Hepatocyte (in vitro differentiated cells): ENCODE results near the gene NDUFA11. TPM values are rescaled to one million over a fixed set of nuclear protein-coding genes. Genes with fewer than 3 reads are reported as not detected.

Experiments
- DNase-seq: peaks from one replicate; pipeline ENCODE4 v3.0.0-alpha.2; 2016; ENCODE audit warnings: low spot score
- H2AFZ ChIP-seq: fragments of 200-600 bp; sonication (generic); 2 replicates; pipeline ENCODE4 v1.6.0; 2016; ENCODE audit warnings: antibody characterized with exemption, mild to moderate bottlenecking
- H3K27ac ChIP-seq: fragments of 200-600 bp; sonication (generic); 2 replicates; pipeline ENCODE4 v1.5.1; 2016; ENCODE audit warnings: mild to moderate bottlenecking
- H3K27me3 ChIP-seq: fragments of 200-600 bp; sonication (generic); 2 replicates; pipeline ENCODE4 v1.6.1; 2016
- H3K36me3 ChIP-seq: fragments of 200-600 bp; sonication (generic); replicated peaks from 2 replicates; pipeline ENCODE4 v1.5.1; 2016; ENCODE audit warnings: low read depth; ENCODE audit not compliant: insufficient read depth
- H3K4me1 ChIP-seq: fragments of 200-600 bp; sonication (generic); 2 replicates; pipeline ENCODE4 v1.5.1; 2016; ENCODE audit warnings: mild to moderate bottlenecking, moderate library complexity; ENCODE audit not compliant: insufficient read depth
- H3K4me2 ChIP-seq: fragments of 200-600 bp; sonication (generic); 2 replicates; pipeline ENCODE4 v1.6.0; 2016
- H3K4me3 ChIP-seq: fragments of 200-600 bp; sonication (generic); 2 replicates; pipeline ENCODE4 v1.5.1; 2016; ENCODE audit warnings: mild to moderate bottlenecking
- H3K79me2 ChIP-seq: fragments of 200-600 bp; sonication (generic); 2 replicates; pipeline ENCODE4 v1.6.0; 2017; ENCODE audit warnings: mild to moderate bottlenecking
- H3K9me2 ChIP-seq: fragments of 200-600 bp; sonication (generic); replicated peaks from 2 replicates; pipeline ENCODE4 v1.6.0; 2017; ENCODE audit warnings: mild to moderate bottlenecking; ENCODE audit not compliant: insufficient read depth
- H3K9me3 ChIP-seq: fragments of 200-600 bp; sonication (generic); 2 replicates; pipeline ENCODE4 v1.5.1; 2016; ENCODE audit warnings: low read depth, mild to moderate bottlenecking
- H4K20me1 ChIP-seq: fragments of 200-600 bp; sonication (generic); 2 replicates; pipeline ENCODE4 v1.6.0; 2016; ENCODE audit warnings: mild to moderate bottlenecking; ENCODE audit not compliant: insufficient read depth, poor library complexity, severe bottlenecking
- EZH2 ChIP-seq: fragments of 200-600 bp; sonication (generic); IDR thresholded peaks from 2 replicates; pipeline ENCODE4 v1.6.1; 2016; ENCODE audit warnings: antibody characterized with exemption, mild to moderate bottlenecking, borderline replicate concordance
- EZH2phosphoT487 ChIP-seq: fragments of 200-600 bp; sonication (generic); IDR thresholded peaks from one replicate; pipeline ENCODE4 v1.6.1; 2018; ENCODE audit warnings: antibody characterized with exemption, mild to moderate bottlenecking, low read depth, moderate library complexity; ENCODE audit not compliant: unreplicated experiment, severe bottlenecking
- WGBS: methylation state at CpG from one replicate; pipeline ENCODE4 v1.1.6; 2016; ENCODE audit warnings: low lambda C conversion rate; ENCODE audit errors: missing lambda C conversion rate; 5-methylcytosine and 5-hydroxymethylcytosine counted together
- polyA plus RNA-seq: library from polyadenylated mRNA; unstranded; fragments of >200 nt; fragmentation: Nextera tagmentation; extraction: Ambion mirVana; gene quantifications from 2 replicates; pipeline ENCODE4 v1.2.1, GENCODE V29; 2016
- total RNA-seq: library from RNA; depleted of rRNA; stranded (reverse); fragments of >200 nt; gene quantifications from 2 replicates; pipeline ENCODE4 v1.2.3, GENCODE V29; 2014
- TF ChIP-seq, protein P1 (sequence below): fragments of 200-600 bp; sonication (generic); IDR thresholded peaks from 2 replicates; pipeline ENCODE4 v1.5.1; 2016; ENCODE audit warnings: antibody characterized with exemption, mild to moderate bottlenecking; ENCODE audit not compliant: poor library complexity

The NDUFA11 gene
- total and polyA plus RNA-seq, 2 experiments from 2014 or later, result 158 to 441 TPM

- H3K4me2 ChIP-seq, result no peak overlapping the region
- H4K20me1 ChIP-seq, result peaks cover 25% of the 10 kb centered on the region
- H3K36me3 ChIP-seq, result no peaks in the 10 kb centered on the region
- H3K27ac ChIP-seq, result no peak overlapping the region
- DNase-seq, result no peak
- H3K4me3 ChIP-seq, result no peak overlapping the region
- H3K9me3 ChIP-seq, result no peaks in the 10 kb centered on the region
- H3K79me2 ChIP-seq, result peaks cover 61% of the 10 kb centered on the region
- no peaks in the 10 kb centered on the region for H3K27me3 ChIP-seq
- H3K9me2 ChIP-seq, result no peaks in the 10 kb centered on the region
- WGBS, result 97% methylated on average over 7 of the region's 8 CpGs
- H3K4me1 ChIP-seq, result peaks cover 5% of the 10 kb centered on the region
- no peak for TF ChIP-seq EZH2phosphoT487
- no peak for TF ChIP-seq EZH2
- TF ChIP-seq, protein P1, sequence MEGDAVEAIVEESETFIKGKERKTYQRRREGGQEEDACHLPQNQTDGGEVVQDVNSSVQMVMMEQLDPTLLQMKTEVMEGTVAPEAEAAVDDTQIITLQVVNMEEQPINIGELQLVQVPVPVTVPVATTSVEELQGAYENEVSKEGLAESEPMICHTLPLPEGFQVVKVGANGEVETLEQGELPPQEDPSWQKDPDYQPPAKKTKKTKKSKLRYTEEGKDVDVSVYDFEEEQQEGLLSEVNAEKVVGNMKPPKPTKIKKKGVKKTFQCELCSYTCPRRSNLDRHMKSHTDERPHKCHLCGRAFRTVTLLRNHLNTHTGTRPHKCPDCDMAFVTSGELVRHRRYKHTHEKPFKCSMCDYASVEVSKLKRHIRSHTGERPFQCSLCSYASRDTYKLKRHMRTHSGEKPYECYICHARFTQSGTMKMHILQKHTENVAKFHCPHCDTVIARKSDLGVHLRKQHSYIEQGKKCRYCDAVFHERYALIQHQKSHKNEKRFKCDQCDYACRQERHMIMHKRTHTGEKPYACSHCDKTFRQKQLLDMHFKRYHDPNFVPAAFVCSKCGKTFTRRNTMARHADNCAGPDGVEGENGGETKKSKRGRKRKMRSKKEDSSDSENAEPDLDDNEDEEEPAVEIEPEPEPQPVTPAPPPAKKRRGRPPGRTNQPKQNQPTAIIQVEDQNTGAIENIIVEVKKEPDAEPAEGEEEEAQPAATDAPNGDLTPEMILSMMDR, result no peak
- H2AFZ ChIP-seq, result no peak overlapping the region
These were observed 2.6 kb downstream of the NDUFA11 start for GRCh38 chr19:5900976-5901375.

GRCh38 chr19:5899728-5900526, 3.7 kb downstream of the NDUFA11 start:
- peaks cover 25% of the 10 kb centered on the region for H4K20me1 ChIP-seq
- H3K27me3 ChIP-seq, result no peaks in the 10 kb centered on the region
- no peaks in the 10 kb centered on the region for H3K9me2 ChIP-seq
- peaks cover 5% of the 10 kb centered on the region for H3K4me1 ChIP-seq
- TF ChIP-seq, protein P1, result no peak
- TF ChIP-seq EZH2phosphoT487 (no peak), EZH2 (no peak)
- H3K4me3 ChIP-seq, result no peak overlapping the region
- no peak overlapping the region for H3K27ac ChIP-seq
- peaks cover 52% of the 10 kb centered on the region for H3K79me2 ChIP-seq
- H3K9me3 ChIP-seq, result no peaks in the 10 kb centered on the region
- H2AFZ ChIP-seq, result no peak overlapping the region
- WGBS, result over 99% methylated on average over 10 of the region's 13 CpGs
- no peak for DNase-seq
- no peaks in the 10 kb centered on the region for H3K36me3 ChIP-seq
- no peak overlapping the region for H3K4me2 ChIP-seq

GRCh38 chr19:5897189-5897969, 6.2 kb downstream of the NDUFA11 start:
- peaks cover 25% of the 10 kb centered on the region for H4K20me1 ChIP-seq

More at GRCh38 chr19:5897189-5897969, 6.2 kb downstream of the NDUFA11 start:
- peaks cover 40% of the 10 kb centered on the region for H3K79me2 ChIP-seq
- TF ChIP-seq EZH2phosphoT487 (no peak), EZH2 (no peak)
- TF ChIP-seq, protein P1, result no peak
- peaks cover 5% of the 10 kb centered on the region for H3K4me1 ChIP-seq
- no peaks in the 10 kb centered on the region for H3K9me2 ChIP-seq
- H3K9me3 ChIP-seq, result no peaks in the 10 kb centered on the region
- no peak overlapping the region for H2AFZ ChIP-seq
- WGBS, result 95% methylated on average over 28 of the region's 30 CpGs
- no peak overlapping the region for H3K4me3 ChIP-seq
- DNase-seq, result no peak
- H3K4me2 ChIP-seq, result no peak overlapping the region
- no peak overlapping the region for H3K27ac ChIP-seq
- H3K27me3 ChIP-seq, result no peaks in the 10 kb centered on the region
- no peaks in the 10 kb centered on the region for H3K36me3 ChIP-seq
